WTC11 (cell line): ENCODE results near the gene ITSN1.

ENCODE experiments used
- CTCF ChIP-seq: fragments of 200-600 bp; IDR thresholded peaks from 2 replicates; pipeline ENCODE4 v1.8.0; 2022; ENCODE audit warnings: antibody characterized with exemption
- MLX ChIP-seq: sonication (generic); formaldehyde crosslinking; IDR thresholded peaks from 2 replicates; pipeline ENCODE4 v1.8.1; 2023; ENCODE audit warnings: mild to moderate bottlenecking, missing genetic modification reagents, moderate library complexity
- TEAD4 ChIP-seq: sonication (generic); formaldehyde crosslinking; IDR thresholded peaks from 2 replicates; pipeline ENCODE4 v1.8.0; 2022; ENCODE audit warnings: mild to moderate bottlenecking, missing genetic modification reagents
- USF1 ChIP-seq: sonication (generic); formaldehyde crosslinking; IDR thresholded peaks from 2 replicates; pipeline ENCODE4 v1.8.0; 2022; ENCODE audit warnings: mild to moderate bottlenecking, missing genetic modification reagents

- TF ChIP-seq CTCF (no peak), MLX (CRISPR knock-in tag) (no peak), USF1 (no peak), TEAD4 (CRISPR knock-in tag) (no peak)
Measured at GRCh38 chr21:33899199-33899598, 256.9 kb downstream of the ITSN1 start.
